GM12878 (cell line): Measurements from ENCODE around the gene HAND1. TPM values are rescaled to one million over a fixed set of nuclear protein-coding genes. Genes with fewer than 3 reads are reported as not detected.

ENCODE experiments used
- ATAC-seq: fragments of 200-7000 bp; cut with Tn5 transposase; 3 replicates; pipeline ENCODE4 v1.9.1; 2020; ENCODE audit warnings: mild to moderate bottlenecking, moderate library complexity
- BruUV-seq: library from RNA; stranded (reverse); fragments of 400-500 nt; replicated peaks from 2 replicates; lab custom pipeline; 2021; lab: Mats Ljungman, UMichigan
- CTCF ChIA-PET: fragments of 300-600 bp; sonication (Branson Sonifier 250); formaldehyde crosslinking; extraction: SDS; loops from one replicate; lab custom pipeline; 2021; ENCODE audit warnings: inconsistent platforms; lab: Yijun Ruan, JAX
- POLR2A ChIA-PET: fragments of 350-600 bp; formaldehyde crosslinking; extraction: SDS; loops from one replicate; lab custom pipeline; 2021; ENCODE audit warnings: inconsistent platforms; lab: Charles Lee
- RAD21 ChIA-PET: fragments of 300-600 bp; sonication (Branson Sonifier 250); formaldehyde crosslinking; loops from one replicate; lab custom pipeline; 2023; ENCODE audit warnings: antibody characterized with exemption; ENCODE audit not compliant: unreplicated experiment; lab: Charles Lee
- SMC1A ChIA-PET: fragments of 300-600 bp; sonication (Branson Sonifier 250); formaldehyde crosslinking; loops from one replicate; lab custom pipeline; 2023; ENCODE audit not compliant: unreplicated experiment, uncharacterized antibody; lab: Charles Lee
- DNase-seq: peaks from one replicate; pipeline ENCODE4 v3.0.0-alpha.2; 2011; ENCODE audit warnings: low read depth, low spot score
- FAIRE-seq: peaks from 3 replicates; lab custom pipeline; 2011; peaks lifted over from hg19 to GRCh38; lab: Jason Lieb, UNC
- H2AFZ ChIP-seq: 2 replicates; pipeline ENCODE4 v1.6.0; 2011; ENCODE audit warnings: low read depth, low read length, control low read depth; ENCODE audit not compliant: control insufficient read depth
- H3K27ac ChIP-seq: 2 replicates; pipeline ENCODE4 v1.5.1; 2011; ENCODE audit warnings: control low read depth; ENCODE audit not compliant: control insufficient read depth, insufficient read depth
- H3K27me3 ChIP-seq, 2 experiments: replicated peaks in 1 of 2; 2 replicates each; pipeline versions ENCODE4 v1.6.0 to v1.6.1; 2011; ENCODE audit warnings: low read length in 1 of 2; ENCODE audit not compliant: control insufficient read depth in 2 of 2, insufficient read depth in 2 of 2
- H3K36me3 ChIP-seq, 2 experiments: 2 replicates each; pipeline ENCODE4 v1.5.1; 2011; ENCODE audit warnings: low read length in 1 of 2; ENCODE audit not compliant: control insufficient read depth in 2 of 2, insufficient read depth in 2 of 2
- H3K4me1 ChIP-seq: 2 replicates; pipeline ENCODE4 v1.6.1; 2011; ENCODE audit warnings: mild to moderate bottlenecking, low read length, moderate library complexity, mixed read lengths; ENCODE audit not compliant: control insufficient read depth, insufficient read depth
- H3K4me2 ChIP-seq: 2 replicates; pipeline ENCODE4 v1.6.0; 2011; ENCODE audit warnings: control low read depth; ENCODE audit not compliant: control insufficient read depth, insufficient read depth
- H3K4me3 ChIP-seq: fragments of 200-600 bp; sonication (generic); 2 replicates; pipeline ENCODE4 v1.5.1; 2016
- H3K79me2 ChIP-seq: 2 replicates; pipeline ENCODE4 v1.6.0; 2011; ENCODE audit warnings: low read length; ENCODE audit not compliant: control insufficient read depth, insufficient read depth
- H3K9ac ChIP-seq: 2 replicates; pipeline ENCODE4 v1.8.0; 2011; ENCODE audit warnings: low read length, control low read depth, mixed read lengths; ENCODE audit not compliant: control insufficient read depth, insufficient read depth
- H3K9me3 ChIP-seq: replicated peaks from 3 replicates; pipeline ENCODE4 v1.5.1; 2011; ENCODE audit warnings: mild to moderate bottlenecking, low read length; ENCODE audit not compliant: control insufficient read depth, insufficient read depth
- H4K20me1 ChIP-seq: 2 replicates; pipeline ENCODE4 v1.6.0; 2011; ENCODE audit not compliant: control insufficient read depth, insufficient read depth
- HCFC1 ChIP-seq: fragments of 150-350 bp; IDR thresholded peaks from 2 replicates; pipeline ENCODE4 v1.6.1; 2014; ENCODE audit warnings: low read length
- IRF4 ChIP-seq: IDR thresholded peaks from 2 replicates; pipeline ENCODE4 v1.6.1; 2011; ENCODE audit warnings: low read depth, low read length
- MEF2A ChIP-seq: IDR thresholded peaks from 2 replicates; pipeline ENCODE4 v1.6.1; 2011; ENCODE audit warnings: low read depth, mild to moderate bottlenecking, low read length, moderate library complexity; ENCODE audit not compliant: insufficient read depth
- NR2C2 ChIP-seq: IDR thresholded peaks from 2 replicates; pipeline ENCODE4 v1.6.1; 2011; ENCODE audit warnings: borderline replicate concordance, low read depth; ENCODE audit not compliant: control insufficient read depth, insufficient read length
- RUNX3 ChIP-seq: IDR thresholded peaks from 2 replicates; pipeline ENCODE4 v1.6.1; 2012; ENCODE audit warnings: low read length, inconsistent platforms
- SIN3A ChIP-seq: IDR thresholded peaks from 2 replicates; pipeline ENCODE4 v1.6.1; 2012; ENCODE audit warnings: low read depth, low read length, improper control_type of control experiment
- SMAD5 ChIP-seq: IDR thresholded peaks from 2 replicates; pipeline ENCODE4 v1.6.1; 2016; ENCODE audit warnings: antibody characterized with exemption, low read depth
- WGBS: methylation state at CpG from one replicate; pipeline ENCODE4 v1.1.6; 2016; ENCODE audit warnings: low lambda C conversion rate; ENCODE audit not compliant: insufficient replicate concordance, insufficient coverage; ENCODE audit errors: missing lambda C conversion rate; 5-methylcytosine and 5-hydroxymethylcytosine counted together
- in situ Hi-C: fragments of 300-500 bp; cut with MboI; formaldehyde crosslinking; loops from 9 replicates; pipeline ENCODE4 v1.14.3; 2018; ENCODE audit warnings: mixed read lengths
- intact Hi-C: fragments of 100-400 bp; cut with micrococcal nuclease; formaldehyde crosslinking; loops from one replicate; pipeline ENCODE4 v1.14.2; 2022; ENCODE audit not compliant: unreplicated experiment
- polyA plus RNA-seq, 11 experiments: library from polyadenylated mRNA; depleted of rRNA in 4 of 11; unstranded in 6 of 11; stranded (reverse) in 5 of 11; fragments of >200 nt; fragmentation: Nextera tagmentation in 4 of 11; fragmentation: Illumina TruSeq in 1 of 11; extraction: Ambion mirVana in 4 of 11; extraction: Trizol in 1 of 11; gene quantifications; 1 replicate in 1 of 11; 2 replicates in 10 of 11; pipeline versions ENCODE4 v1.2.1 to v1.2.3, GENCODE V29; 2011 to 2016; ENCODE audit warnings: inconsistent platforms in 2 of 11, missing spikeins in 2 of 11, low read depth in 1 of 11
- total RNA-seq, 4 experiments: library from RNA; depleted of rRNA in 3 of 4; stranded (reverse); fragments of >200 nt in 3 of 4; fragmentation: Illumina TruSeq in 1 of 4; extraction: Trizol in 1 of 4; gene quantifications; 2 replicates each; pipeline versions ENCODE4 v1.2.1 to v1.2.3, GENCODE V29; 2013 to 2021
- TF ChIP-seq, protein P1 (sequence below): fragments of 450-650 bp; IDR thresholded peaks from 2 replicates; pipeline ENCODE4 v1.6.1; 2016; ENCODE audit warnings: mild to moderate bottlenecking
- TF ChIP-seq, protein P2 (sequence below): IDR thresholded peaks from 2 replicates; pipeline ENCODE4 v1.6.1; 2012; ENCODE audit warnings: low read length, inconsistent platforms

Gene HAND1
- total and polyA plus RNA-seq, 10 of the 15 experiments (the other 5 are each of a cell fraction or from before 2014, with no cell fraction given) = 0.06 to 0.41 (median 0.27) TPM; not detected in 4

DNA sequence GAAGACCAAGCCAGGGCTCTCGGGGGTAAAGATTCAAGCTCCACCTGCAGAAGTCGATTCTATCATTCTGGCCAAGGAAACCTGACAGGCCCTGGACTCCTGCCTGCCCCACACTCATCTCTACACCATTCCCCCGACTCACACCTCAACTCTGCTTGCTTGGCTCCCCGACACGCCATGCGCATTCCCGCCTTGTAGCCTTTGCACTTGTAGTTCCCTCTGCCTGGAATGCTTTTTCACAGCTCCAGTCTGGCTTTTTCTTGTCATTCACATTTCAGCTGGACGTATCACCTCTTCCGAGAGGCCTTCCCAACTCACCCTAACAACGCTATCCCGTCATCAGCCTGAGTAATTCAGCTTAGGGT is 28.7 kb upstream of the HAND1 start:
- Histone ChIP-seq H2AFZ (no peak overlapping the region), H3K4me3 (no peak overlapping the region), H4K20me1 (no peaks in the 10 kb centered on the region), H3K79me2 (no peaks in the 10 kb centered on the region), H3K27me3 (no peaks in the 10 kb centered on the region), H3K4me1 (peaks cover 37% of the 10 kb centered on the region), H3K9me3 (no peaks in the 10 kb centered on the region), H3K27ac (no peak overlapping the region), H3K4me2 (no peak overlapping the region), H3K36me3 (no peaks in the 10 kb centered on the region; a peak in 1 of 4 replicates), H3K9ac (no peak overlapping the region)
- POLR2A ChIA-PET = interaction anchor here (0.6 kb wide), 1 partner anchor 447 kb away, joined by 7 read pairs; no protein-coding TSS in a partner anchor
- TF ChIP-seq SIN3A (no peak), NR2C2 (no peak), SMAD5 (no peak), HCFC1 (no peak), IRF4 (no peak), RUNX3 (no peak), MEF2A (no peak)
- TF ChIP-seq, protein P1, sequence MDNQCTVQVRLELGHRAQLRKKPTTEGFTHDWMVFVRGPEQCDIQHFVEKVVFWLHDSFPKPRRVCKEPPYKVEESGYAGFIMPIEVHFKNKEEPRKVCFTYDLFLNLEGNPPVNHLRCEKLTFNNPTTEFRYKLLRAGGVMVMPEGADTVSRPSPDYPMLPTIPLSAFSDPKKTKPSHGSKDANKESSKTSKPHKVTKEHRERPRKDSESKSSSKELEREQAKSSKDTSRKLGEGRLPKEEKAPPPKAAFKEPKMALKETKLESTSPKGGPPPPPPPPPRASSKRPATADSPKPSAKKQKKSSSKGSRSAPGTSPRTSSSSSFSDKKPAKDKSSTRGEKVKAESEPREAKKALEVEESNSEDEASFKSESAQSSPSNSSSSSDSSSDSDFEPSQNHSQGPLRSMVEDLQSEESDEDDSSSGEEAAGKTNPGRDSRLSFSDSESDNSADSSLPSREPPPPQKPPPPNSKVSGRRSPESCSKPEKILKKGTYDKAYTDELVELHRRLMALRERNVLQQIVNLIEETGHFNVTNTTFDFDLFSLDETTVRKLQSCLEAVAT = no peak
- TF ChIP-seq, protein P2, sequence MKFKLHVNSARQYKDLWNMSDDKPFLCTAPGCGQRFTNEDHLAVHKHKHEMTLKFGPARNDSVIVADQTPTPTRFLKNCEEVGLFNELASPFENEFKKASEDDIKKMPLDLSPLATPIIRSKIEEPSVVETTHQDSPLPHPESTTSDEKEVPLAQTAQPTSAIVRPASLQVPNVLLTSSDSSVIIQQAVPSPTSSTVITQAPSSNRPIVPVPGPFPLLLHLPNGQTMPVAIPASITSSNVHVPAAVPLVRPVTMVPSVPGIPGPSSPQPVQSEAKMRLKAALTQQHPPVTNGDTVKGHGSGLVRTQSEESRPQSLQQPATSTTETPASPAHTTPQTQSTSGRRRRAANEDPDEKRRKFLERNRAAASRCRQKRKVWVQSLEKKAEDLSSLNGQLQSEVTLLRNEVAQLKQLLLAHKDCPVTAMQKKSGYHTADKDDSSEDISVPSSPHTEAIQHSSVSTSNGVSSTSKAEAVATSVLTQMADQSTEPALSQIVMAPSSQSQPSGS = no peak
- FAIRE-seq (no peak), ATAC-seq (no peak), DNase-seq (no peak)
- RAD21 ChIA-PET = interaction anchor here (1.6 kb wide), 1 partner anchor 9 kb away, joined by 3 read pairs; no protein-coding TSS in a partner anchor
- no TSS peak for BruUV-seq
- SMC1A ChIA-PET = interaction anchor here (0.6 to 1.0 kb wide), 2 partner anchors 40 to 489 kb away, joined by 3 read pairs; no protein-coding TSS in a partner anchor
- intact Hi-C loops = loop anchor here (10.0 kb wide), 1 partner anchor 248 kb away; the partner anchor contains the start of gene LARP1
- CTCF ChIA-PET = interaction anchor here (1.1 to 2.1 kb wide), 2 partner anchors 15 to 38 kb away, joined by 3 to 5 read pairs; no protein-coding TSS in a partner anchor
- in situ Hi-C loops = no loop called here
- WGBS = 78% methylated on average over 11 of the region's 11 CpGs
